Liver (tissue), 2 donors: ENCODE results near the gene TUBE1.

Source experiments
- CTCF ChIP-seq: fragments of 150-350 bp; IDR thresholded peaks from 2 replicates; pipeline ENCODE4 v1.5.1; 2017; ENCODE audit warnings: improper control_type of control experiment, low read depth, low read length; ENCODE audit not compliant: missing input control
- FOXA1 ChIP-seq: IDR thresholded peaks from 2 replicates; pipeline ENCODE4 v1.6.1; 2016; ENCODE audit warnings: antibody characterized with exemption
- YY1 ChIP-seq: IDR thresholded peaks from 2 replicates; pipeline ENCODE4 v1.6.1; 2016; ENCODE audit warnings: antibody characterized with exemption, mild to moderate bottlenecking
- TF ChIP-seq, protein P1 (sequence below): IDR thresholded peaks from 2 replicates; pipeline ENCODE4 v1.6.1; 2016; ENCODE audit warnings: antibody characterized with exemption, mild to moderate bottlenecking
- donor health status: healthy.

DNA sequence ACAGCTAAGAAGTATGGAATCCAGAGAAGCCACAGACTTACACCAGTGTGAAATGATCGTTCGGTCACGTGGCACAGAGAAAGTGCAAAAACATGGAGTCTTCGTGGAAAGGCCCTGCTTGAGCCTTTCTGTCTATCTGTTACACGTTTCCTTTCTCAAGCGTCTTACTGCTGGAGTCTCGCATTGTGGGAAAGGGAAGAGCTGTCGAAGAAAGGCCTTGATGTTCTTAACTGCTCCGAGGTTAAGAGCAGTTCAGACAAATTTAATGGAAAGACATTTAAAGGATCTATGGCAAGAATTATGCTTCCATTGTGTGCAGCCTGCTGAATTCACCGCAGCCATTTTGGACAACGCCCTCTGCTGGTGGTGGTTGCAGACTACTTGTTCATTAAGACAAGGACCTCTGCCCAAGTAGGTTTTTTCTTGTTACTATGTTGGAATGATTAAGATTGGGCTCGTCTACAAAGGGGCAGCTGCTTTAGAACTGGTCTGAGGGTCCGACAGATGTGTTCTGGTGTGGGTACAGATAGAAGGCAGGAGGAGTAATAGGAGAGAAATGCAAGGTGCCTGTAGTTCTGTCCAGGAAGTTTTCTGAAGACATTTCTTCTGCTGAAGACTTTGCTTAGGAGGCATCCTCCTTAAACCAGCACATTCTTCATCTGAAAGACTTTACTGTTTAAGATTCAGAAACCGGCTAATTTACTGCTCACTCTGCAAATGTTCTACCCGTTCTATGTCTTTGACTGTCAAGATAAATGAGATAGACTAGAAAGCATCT lies 58.0 kb downstream of the TUBE1 start:
- TF ChIP-seq CTCF = peak; percentile 53
- TF ChIP-seq, protein P1, sequence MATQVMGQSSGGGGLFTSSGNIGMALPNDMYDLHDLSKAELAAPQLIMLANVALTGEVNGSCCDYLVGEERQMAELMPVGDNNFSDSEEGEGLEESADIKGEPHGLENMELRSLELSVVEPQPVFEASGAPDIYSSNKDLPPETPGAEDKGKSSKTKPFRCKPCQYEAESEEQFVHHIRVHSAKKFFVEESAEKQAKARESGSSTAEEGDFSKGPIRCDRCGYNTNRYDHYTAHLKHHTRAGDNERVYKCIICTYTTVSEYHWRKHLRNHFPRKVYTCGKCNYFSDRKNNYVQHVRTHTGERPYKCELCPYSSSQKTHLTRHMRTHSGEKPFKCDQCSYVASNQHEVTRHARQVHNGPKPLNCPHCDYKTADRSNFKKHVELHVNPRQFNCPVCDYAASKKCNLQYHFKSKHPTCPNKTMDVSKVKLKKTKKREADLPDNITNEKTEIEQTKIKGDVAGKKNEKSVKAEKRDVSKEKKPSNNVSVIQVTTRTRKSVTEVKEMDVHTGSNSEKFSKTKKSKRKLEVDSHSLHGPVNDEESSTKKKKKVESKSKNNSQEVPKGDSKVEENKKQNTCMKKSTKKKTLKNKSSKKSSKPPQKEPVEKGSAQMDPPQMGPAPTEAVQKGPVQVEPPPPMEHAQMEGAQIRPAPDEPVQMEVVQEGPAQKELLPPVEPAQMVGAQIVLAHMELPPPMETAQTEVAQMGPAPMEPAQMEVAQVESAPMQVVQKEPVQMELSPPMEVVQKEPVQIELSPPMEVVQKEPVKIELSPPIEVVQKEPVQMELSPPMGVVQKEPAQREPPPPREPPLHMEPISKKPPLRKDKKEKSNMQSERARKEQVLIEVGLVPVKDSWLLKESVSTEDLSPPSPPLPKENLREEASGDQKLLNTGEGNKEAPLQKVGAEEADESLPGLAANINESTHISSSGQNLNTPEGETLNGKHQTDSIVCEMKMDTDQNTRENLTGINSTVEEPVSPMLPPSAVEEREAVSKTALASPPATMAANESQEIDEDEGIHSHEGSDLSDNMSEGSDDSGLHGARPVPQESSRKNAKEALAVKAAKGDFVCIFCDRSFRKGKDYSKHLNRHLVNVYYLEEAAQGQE = no peak
- TF ChIP-seq YY1 = peak; percentile 81
- TF ChIP-seq FOXA1 = no peak
